OCI-LY7 (cell line): Measurements from ENCODE around the gene NUDT21. TPM values are rescaled to one million over a fixed set of nuclear protein-coding genes. Genes with fewer than 3 reads are reported as not detected.

Experiments used
- BruUV-seq: library from RNA; stranded (reverse); fragments of 400-500 nt; replicated peaks from 2 replicates; lab custom pipeline; 2021; lab: Mats Ljungman, UMichigan
- CTCF ChIA-PET: fragments of 300-600 bp; sonication (Branson Sonifier 250); formaldehyde crosslinking; loops from one replicate; lab custom pipeline; 2022; ENCODE audit warnings: antibody characterized with exemption; ENCODE audit not compliant: unreplicated experiment; lab: Charles Lee
- POLR2A ChIA-PET: fragments of 300-600 bp; sonication (Branson Sonifier 250); formaldehyde crosslinking; loops from one replicate; lab custom pipeline; 2022; ENCODE audit warnings: antibody characterized with exemption; lab: Charles Lee
- DNase-seq: peaks from one replicate; pipeline ENCODE4 v3.0.0-alpha.2; 2015; ENCODE audit warnings: low spot score
- H2AFZ ChIP-seq: fragments of 200-600 bp; sonication (generic), shearing (Covaris generic); 2 replicates; pipeline ENCODE4 v1.6.1; 2014; ENCODE audit warnings: mild to moderate bottlenecking, antibody characterized with exemption, low read length, moderate library complexity
- H3K27ac ChIP-seq: fragments of 200-600 bp; sonication (generic); 2 replicates; pipeline ENCODE4 v1.5.1; 2014; ENCODE audit warnings: mixed run types, low read depth, mild to moderate bottlenecking, moderate library complexity, low read length, inconsistent platforms; ENCODE audit not compliant: poor library complexity, severe bottlenecking
- H3K36me3 ChIP-seq: fragments of 200-600 bp; sonication (generic); 2 replicates; pipeline ENCODE4 v1.6.1; 2014; ENCODE audit warnings: mild to moderate bottlenecking, antibody characterized with exemption, low read length, moderate library complexity, mixed read lengths; ENCODE audit not compliant: insufficient read depth
- H3K4me1 ChIP-seq: fragments of 200-600 bp; sonication (generic); 2 replicates; pipeline ENCODE4 v1.5.1; 2014; ENCODE audit warnings: mild to moderate bottlenecking, low read length; ENCODE audit not compliant: insufficient read depth, poor library complexity, severe bottlenecking
- H3K4me2 ChIP-seq: fragments of 200-600 bp; sonication (generic); 2 replicates; pipeline ENCODE4 v1.6.1; 2014; ENCODE audit warnings: mild to moderate bottlenecking, low read length
- H3K4me3 ChIP-seq: fragments of 200-600 bp; sonication (generic); 2 replicates; pipeline ENCODE4 v1.5.1; 2014; ENCODE audit warnings: mild to moderate bottlenecking, low read depth, low read length; ENCODE audit not compliant: poor library complexity, severe bottlenecking
- H3K79me2 ChIP-seq: fragments of 200-600 bp; sonication (generic); 2 replicates; pipeline ENCODE4 v1.6.1; 2016; ENCODE audit warnings: low read depth, mild to moderate bottlenecking, low read length, moderate library complexity, mixed read lengths; ENCODE audit not compliant: insufficient read depth
- H3K9me2 ChIP-seq: fragments of 200-600 bp; sonication (generic); 2 replicates; pipeline ENCODE4 v1.6.1; 2016; ENCODE audit warnings: mild to moderate bottlenecking, low read length, mixed read lengths; ENCODE audit not compliant: insufficient read depth
- H3K9me3 ChIP-seq: fragments of 200-600 bp; sonication (generic); 2 replicates; pipeline ENCODE4 v1.6.1; 2014; ENCODE audit warnings: mild to moderate bottlenecking, mixed run types, low read length, mixed read lengths
- H4K20me1 ChIP-seq: fragments of 200-600 bp; sonication (generic); 2 replicates; pipeline ENCODE4 v1.6.1; 2014; ENCODE audit warnings: mild to moderate bottlenecking, antibody characterized with exemption, low read length, moderate library complexity, mixed read lengths; ENCODE audit not compliant: insufficient read depth
- CTCF ChIP-seq: fragments of 200-600 bp; sonication (generic); conservative IDR thresholded peaks from 2 replicates; pipeline ENCODE4 v1.5.1; 2014; ENCODE audit warnings: mild to moderate bottlenecking, antibody characterized with exemption, low read length, moderate library complexity, mixed read lengths
- EZH2phosphoT487 ChIP-seq: fragments of 200-600 bp; sonication (generic); IDR thresholded peaks from 2 replicates; pipeline ENCODE4 v1.6.1; 2018; ENCODE audit warnings: low read depth, borderline replicate concordance, mild to moderate bottlenecking, mixed run types, antibody characterized with exemption, low read length, moderate library complexity, mixed read lengths
- intact Hi-C: fragments of 100-400 bp; cut with micrococcal nuclease; formaldehyde crosslinking; loops from one replicate; pipeline ENCODE4 v1.10.0; 2022; ENCODE audit not compliant: unreplicated experiment
- total RNA-seq, 2 experiments: library from RNA; depleted of rRNA in 1 of 2; stranded (reverse); fragments of >200 nt in 1 of 2; shearing (Covaris generic) in 1 of 2; gene quantifications; 2 replicates each; pipeline ENCODE4 v1.2.3, GENCODE V29; 2014 to 2022

Gene NUDT21
- total RNA-seq, 2 experiments from 2014 or later: 229 to 273 TPM

- H3K36me3 ChIP-seq: peaks cover 98% of the 10 kb centered on the region
- no peaks in the 10 kb centered on the region for H3K4me1 ChIP-seq
- no peak overlapping the region for H3K4me2 ChIP-seq
- TF ChIP-seq EZH2phosphoT487 (no peak), CTCF (no peak)
- H3K9me3 ChIP-seq: no peaks in the 10 kb centered on the region
- ChIA-PET CTCF (interaction anchor here (0.8 kb wide), 1 partner anchor 10 kb away, joined by 3 read pairs; no protein-coding TSS in a partner anchor), POLR2A (interaction anchor here (0.6 kb wide), 1 partner anchor 1890 kb away, joined by 3 read pairs; no protein-coding TSS in a partner anchor)
- BruUV-seq: no TSS peak
- no peaks in the 10 kb centered on the region for H4K20me1 ChIP-seq
- H3K4me3 ChIP-seq: no peak overlapping the region
- DNase-seq: no peak
- intact Hi-C loops: no loop called here
- H2AFZ ChIP-seq: no peak overlapping the region
- no peak overlapping the region for H3K27ac ChIP-seq
- H3K9me2 ChIP-seq: no peaks in the 10 kb centered on the region
- H3K79me2 ChIP-seq: no peaks in the 10 kb centered on the region
Observed at GRCh38 chr16:56470232-56470631, 19.1 kb upstream of the NUDT21 start.

GRCh38 chr16:56469748-56470147 lies 18.6 kb upstream of the NUDT21 start:
- Histone ChIP-seq H3K4me2 (no peak overlapping the region), H4K20me1 (no peaks in the 10 kb centered on the region), H3K4me3 (no peak overlapping the region), H3K27ac (no peak overlapping the region), H2AFZ (no peak overlapping the region), H3K9me2 (no peaks in the 10 kb centered on the region), H3K9me3 (no peaks in the 10 kb centered on the region), H3K4me1 (no peaks in the 10 kb centered on the region), H3K79me2 (no peaks in the 10 kb centered on the region), H3K36me3 (peaks cover 96% of the 10 kb centered on the region)
- TF ChIP-seq CTCF: no peak
- no peak for TF ChIP-seq EZH2phosphoT487
- ChIA-PET POLR2A (interaction anchor here (0.6 to 0.7 kb wide), 2 partner anchors 367 to 1891 kb away, joined by 3 read pairs; no protein-coding TSS in a partner anchor), CTCF (no interaction called here)
- BruUV-seq: no TSS peak
- no peak for DNase-seq
- intact Hi-C loops: no loop called here

- Histone ChIP-seq H3K27ac (no peak overlapping the region), H3K36me3 (peaks cover 96% of the 10 kb centered on the region), H3K4me1 (no peaks in the 10 kb centered on the region), H3K4me2 (no peak overlapping the region), H2AFZ (no peak overlapping the region), H3K79me2 (no peaks in the 10 kb centered on the region), H4K20me1 (no peaks in the 10 kb centered on the region), H3K9me3 (no peaks in the 10 kb centered on the region), H3K9me2 (no peaks in the 10 kb centered on the region), H3K4me3 (no peak overlapping the region)
- POLR2A ChIA-PET: interaction anchor here (0.6 to 1.2 kb wide), 3 partner anchors 10 to 436 kb away, joined by 3 to 5 read pairs (median 3); no protein-coding TSS in a partner anchor
- DNase-seq: no peak
- TF ChIP-seq CTCF (no peak), EZH2phosphoT487 (no peak)
- CTCF ChIA-PET: no interaction called here
- no TSS peak for BruUV-seq
- intact Hi-C loops: no loop called here
Observed at GRCh38 chr16:56468800-56469199, 17.7 kb upstream of the NUDT21 start.
